ENCODE results near the gene LRRC23. TPM values are rescaled to one million over a fixed set of nuclear protein-coding genes. Genes with fewer than 3 reads are reported as not detected.
"Not testable (repeated sequence)": the region's sequence is repeated elsewhere in the genome, so short reads cannot be mapped to it uniquely, and the experiment has no call there.

LRRC23 gene
- total RNA-seq, 1 donor from 2014 or later, result 8.6 TPM

GRCh38 chr12:6890789-6891645 is 13.6 kb upstream of the LRRC23 start:
- H3K9me3 ChIP-seq, result no peaks in the 10 kb centered on the region
- TF ChIP-seq POLR2AphosphoS5 (IDR thresholded peaks at IDR 0.05; ENCODE audit: insufficient read depth in 1 of 2, low read depth in 1 of 2) (peak in 1 of 2 donors; percentile 87), POLR2A (IDR thresholded peaks at IDR 0.05) (peak in 1 of 2 donors; percentile 65), CTCF (IDR thresholded peaks at IDR 0.05) (peak; percentile 83 to 98 (median 93))
- H3K4me3 ChIP-seq, result peak overlapping the region; percentile 49 to 51
- H3K36me3 ChIP-seq, result no peaks in the 10 kb centered on the region
- intact Hi-C loops (cut with DNase I), result no loop called here
- H3K4me1 ChIP-seq, result peaks cover 8% of the 10 kb centered on the region
- H3K27me3 ChIP-seq, result no peaks in the 10 kb centered on the region
- peak overlapping the region; percentile 93 for H3K27ac ChIP-seq
- peak in 1 of 2 donors; percentile 96 for DNase-seq (ENCODE audit: extremely low spot score in 2 of 2)

GRCh38 chr12:6891646-6892001 is 13.0 kb upstream of the LRRC23 start:
- H3K4me3 ChIP-seq, result peak overlapping the region; percentile 49 to 51
- TF ChIP-seq POLR2A (IDR thresholded peaks at IDR 0.05), result no peak
- TF ChIP-seq CTCF (IDR thresholded peaks at IDR 0.05), result no peak
- TF ChIP-seq POLR2AphosphoS5 (IDR thresholded peaks at IDR 0.05; ENCODE audit: insufficient read depth in 1 of 2, low read depth in 1 of 2), result no peak
- no peaks in the 10 kb centered on the region for H3K9me3 ChIP-seq
- intact Hi-C loops (cut with DNase I), result no loop called here
- DNase-seq (ENCODE audit: extremely low spot score in 2 of 2), result no peak
- peak overlapping the region; percentile 93 for H3K27ac ChIP-seq
- no peaks in the 10 kb centered on the region for H3K36me3 ChIP-seq
- peaks cover 8% of the 10 kb centered on the region for H3K4me1 ChIP-seq
- H3K27me3 ChIP-seq, result no peaks in the 10 kb centered on the region

- intact Hi-C loops (cut with DNase I); H3K36me3 ChIP-seq; H3K9me3 ChIP-seq; H3K4me1 ChIP-seq; H3K27ac ChIP-seq; H3K27me3 ChIP-seq; H3K4me3 ChIP-seq; DNase-seq (ENCODE audit: extremely low spot score in 2 of 2): not testable (repeated sequence)
Observed at GRCh38 chr12:6892683-6893082, 11.9 kb upstream of the LRRC23 start.

GRCh38 chr12:6894321-6894720 is 10.3 kb upstream of the LRRC23 start:
- TF ChIP-seq POLR2AphosphoS5 (IDR thresholded peaks at IDR 0.05; ENCODE audit: insufficient read depth in 1 of 2, low read depth in 1 of 2) (no peak), POLR2A (IDR thresholded peaks at IDR 0.05) (no peak), CTCF (IDR thresholded peaks at IDR 0.05) (no peak)
- no peaks in the 10 kb centered on the region for H3K36me3 ChIP-seq
- no peaks in the 10 kb centered on the region for H3K9me3 ChIP-seq
- intact Hi-C loops (cut with DNase I), result no loop called here
- H3K27me3 ChIP-seq, result no peaks in the 10 kb centered on the region
- H3K27ac ChIP-seq, result no peak overlapping the region
- DNase-seq (ENCODE audit: extremely low spot score in 2 of 2), result no peak
- peaks cover 8% of the 10 kb centered on the region for H3K4me1 ChIP-seq
- H3K4me3 ChIP-seq, result no peak overlapping the region

- Histone ChIP-seq H3K9me3 (no peaks in the 10 kb centered on the region), H3K27ac (no peak overlapping the region), H3K36me3 (no peaks in the 10 kb centered on the region), H3K4me3 (no peak overlapping the region), H3K27me3 (no peaks in the 10 kb centered on the region), H3K4me1 (peaks cover 1% of the 10 kb centered on the region)
- TF ChIP-seq POLR2A (IDR thresholded peaks at IDR 0.05) (no peak), CTCF (IDR thresholded peaks at IDR 0.05) (no peak), POLR2AphosphoS5 (IDR thresholded peaks at IDR 0.05; ENCODE audit: insufficient read depth in 1 of 2, low read depth in 1 of 2) (no peak)
- DNase-seq (ENCODE audit: extremely low spot score in 2 of 2), result no peak
- intact Hi-C loops (cut with DNase I), result no loop called here
Observed at GRCh38 chr12:6896846-6897435, 7.7 kb upstream of the LRRC23 start.

Measured in vagina (tissue), 2 donors.